Fibroblast of mammary gland (primary cell): Measurements from ENCODE around the gene KREMEN2.

Source experiments
- DNase-seq: peaks from one replicate; pipeline ENCODE4 v3.0.0-alpha.2; 2010; ENCODE audit warnings: low read depth
- H3K4me3 ChIP-seq: 2 replicates; pipeline ENCODE4 v1.5.1; 2011; ENCODE audit warnings: low read depth, mild to moderate bottlenecking, low read length, moderate library complexity; ENCODE audit not compliant: control insufficient read depth
- CTCF ChIP-seq: conservative IDR thresholded peaks from 2 replicates; pipeline ENCODE4 v1.5.1; 2011; ENCODE audit warnings: low read depth, low read length, inconsistent platforms; ENCODE audit not compliant: control insufficient read depth, insufficient read depth

KREMEN2 gene

GRCh38 chr16:2979669-2980226, 15.7 kb downstream of the KREMEN2 start:
- peak overlapping the region; percentile 63 for H3K4me3 ChIP-seq
- no peak for DNase-seq
- TF ChIP-seq CTCF, result no peak

GRCh38 chr16:2980227-2981176, 16.4 kb downstream of the KREMEN2 start, which contains the start of gene PKMYT1:
PKMYT1 (minus strand) TSS chr16:2980446; CDS start chr16:2979657, 789 bp downstream.
- H3K4me3 ChIP-seq, result peak within 1 kb of the TSS; percentile 65
- DNase-seq, result peak; percentile 77
- TF ChIP-seq CTCF, result no peak

GRCh38 chr16:2981177-2981898, 17.3 kb downstream of the KREMEN2 start:
- no peak overlapping the region for H3K4me3 ChIP-seq
- no peak for DNase-seq
- TF ChIP-seq CTCF, result no peak

- no peak overlapping the region for H3K4me3 ChIP-seq
- TF ChIP-seq CTCF, result no peak
- no peak for DNase-seq
Observed at GRCh38 chr16:2981899-2982250, 17.8 kb downstream of the KREMEN2 start.

GRCh38 chr16:2982402-2982801, 18.3 kb downstream of the KREMEN2 start:
- no peak overlapping the region for H3K4me3 ChIP-seq
- DNase-seq, result no peak
- TF ChIP-seq CTCF, result no peak

GRCh38 chr16:2983706-2984136, 19.6 kb downstream of the KREMEN2 start:
- peak; percentile 28 for TF ChIP-seq CTCF
- peak overlapping the region; percentile 29 for H3K4me3 ChIP-seq
- peak; percentile 75 for DNase-seq
